Loucy (cell line): ENCODE measurements around the gene KIF2C.

Source experiments
- H2AFZ ChIP-seq: fragments of 200-600 bp; sonication (generic); 2 replicates; pipeline ENCODE4 v1.6.0; 2016; ENCODE audit warnings: antibody characterized with exemption, mild to moderate bottlenecking, low read length, moderate library complexity
- H3F3A ChIP-seq: fragments of 200-600 bp; 2 replicates; pipeline ENCODE4 v1.6.0; 2016; ENCODE audit warnings: antibody characterized with exemption, low read depth, mild to moderate bottlenecking
- H3K27me3 ChIP-seq: fragments of 200-600 bp; sonication (generic); 2 replicates; pipeline ENCODE4 v1.6.1; 2014; ENCODE audit warnings: low read length, mild to moderate bottlenecking; ENCODE audit not compliant: insufficient read depth, poor library complexity, severe bottlenecking
- H3K36me3 ChIP-seq: fragments of 200-600 bp; sonication (generic); 2 replicates; pipeline ENCODE4 v1.6.1; 2016; ENCODE audit warnings: low read length; ENCODE audit not compliant: insufficient read depth
- H3K4me1 ChIP-seq: fragments of 200-600 bp; sonication (generic); 2 replicates; pipeline ENCODE4 v1.5.1; 2014; ENCODE audit warnings: low read length, mild to moderate bottlenecking; ENCODE audit not compliant: insufficient read depth, poor library complexity, severe bottlenecking
- H3K4me2 ChIP-seq: fragments of 200-600 bp; sonication (generic); 2 replicates; pipeline ENCODE4 v1.6.0; 2014; ENCODE audit warnings: antibody characterized with exemption, low read length, low read depth, mild to moderate bottlenecking; ENCODE audit not compliant: poor library complexity, severe bottlenecking
- H3K4me3 ChIP-seq: fragments of 200-600 bp; sonication (generic); 2 replicates; pipeline ENCODE4 v1.5.1; 2014; ENCODE audit warnings: low read length, mild to moderate bottlenecking, mixed read lengths; ENCODE audit not compliant: poor library complexity, severe bottlenecking
- H3K79me2 ChIP-seq: fragments of 200-600 bp; sonication (generic); 2 replicates; pipeline ENCODE4 v1.6.1; 2014; ENCODE audit warnings: low read length; ENCODE audit not compliant: insufficient read depth
- H3K9ac ChIP-seq: fragments of 200-600 bp; sonication (generic); 2 replicates; pipeline ENCODE4 v1.6.0; 2014; ENCODE audit warnings: mild to moderate bottlenecking, low read depth, low read length, moderate library complexity; ENCODE audit not compliant: poor library complexity, severe bottlenecking
- H3K9me2 ChIP-seq: fragments of 200-600 bp; sonication (generic); replicated peaks from 2 replicates; pipeline ENCODE4 v1.6.1; 2016; ENCODE audit warnings: low read depth, low read length, mixed read lengths
- H3K9me3 ChIP-seq: fragments of 200-600 bp; sonication (generic); 2 replicates; pipeline ENCODE4 v1.6.1; 2014; ENCODE audit warnings: mild to moderate bottlenecking, antibody characterized with exemption, low read length, low read depth; ENCODE audit not compliant: insufficient read depth
- H4K20me1 ChIP-seq: fragments of 200-600 bp; sonication (generic); 2 replicates; pipeline ENCODE4 v1.6.0; 2014; ENCODE audit warnings: antibody characterized with exemption, low read length, mild to moderate bottlenecking; ENCODE audit not compliant: insufficient read depth, poor library complexity, severe bottlenecking
- CTCF ChIP-seq: fragments of 200-600 bp; sonication (generic); conservative IDR thresholded peaks from 2 replicates; pipeline ENCODE4 v1.5.1; 2014; ENCODE audit warnings: mild to moderate bottlenecking, antibody characterized with exemption, low read length
- EZH2phosphoT487 ChIP-seq: fragments of 200-600 bp; IDR thresholded peaks from 2 replicates; pipeline ENCODE4 v1.6.1; 2018; ENCODE audit warnings: antibody characterized with exemption, mild to moderate bottlenecking, moderate library complexity, borderline replicate concordance

The KIF2C gene

GRCh38 chr1:44701141-44701573 lies 38.5 kb upstream of the KIF2C start:
- H3K4me1 ChIP-seq = peaks cover 6% of the 10 kb centered on the region
- TF ChIP-seq CTCF (no peak), EZH2phosphoT487 (no peak)
- no peaks in the 10 kb centered on the region for H3K9me3 ChIP-seq
- H3K36me3 ChIP-seq = no peaks in the 10 kb centered on the region
- no peaks in the 10 kb centered on the region for H3F3A ChIP-seq
- H3K27me3 ChIP-seq = no peaks in the 10 kb centered on the region
- H3K9ac ChIP-seq = no peak overlapping the region
- H3K4me3 ChIP-seq = no peak overlapping the region
- H4K20me1 ChIP-seq = no peaks in the 10 kb centered on the region
- no peaks in the 10 kb centered on the region for H3K9me2 ChIP-seq
- H3K79me2 ChIP-seq = no peaks in the 10 kb centered on the region
- no peak overlapping the region for H3K4me2 ChIP-seq
- no peak overlapping the region for H2AFZ ChIP-seq

DNA sequence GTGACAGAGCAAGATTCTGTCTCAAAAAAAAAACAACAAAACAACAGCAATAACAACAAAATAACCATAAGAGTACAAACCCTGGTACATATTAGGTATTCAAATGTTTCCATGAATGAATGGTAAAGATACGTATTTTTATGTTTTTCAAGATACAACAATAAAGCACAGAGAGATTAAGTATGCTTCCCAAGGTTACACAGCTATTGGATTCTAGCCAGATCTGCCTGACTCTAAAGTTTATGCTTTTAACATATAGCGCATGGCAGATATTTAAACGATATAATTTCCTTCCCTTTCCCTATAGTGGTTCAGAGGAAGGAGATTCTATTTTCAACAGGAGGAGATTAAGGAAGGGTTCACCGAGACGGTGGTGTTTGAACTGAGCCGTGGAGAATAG lies 34.2 kb upstream of the KIF2C start:
- no peaks in the 10 kb centered on the region for H4K20me1 ChIP-seq
- TF ChIP-seq CTCF (no peak), EZH2phosphoT487 (no peak)
- no peaks in the 10 kb centered on the region for H3K4me1 ChIP-seq
- H3F3A ChIP-seq = no peaks in the 10 kb centered on the region
- H3K27me3 ChIP-seq = no peaks in the 10 kb centered on the region
- H3K4me3 ChIP-seq = no peak overlapping the region
- no peak overlapping the region for H2AFZ ChIP-seq
- no peaks in the 10 kb centered on the region for H3K36me3 ChIP-seq
- no peaks in the 10 kb centered on the region for H3K9me2 ChIP-seq
- no peak overlapping the region for H3K9ac ChIP-seq
- H3K4me2 ChIP-seq = no peak overlapping the region
- H3K79me2 ChIP-seq = no peaks in the 10 kb centered on the region
- H3K9me3 ChIP-seq = no peaks in the 10 kb centered on the region

DNA sequence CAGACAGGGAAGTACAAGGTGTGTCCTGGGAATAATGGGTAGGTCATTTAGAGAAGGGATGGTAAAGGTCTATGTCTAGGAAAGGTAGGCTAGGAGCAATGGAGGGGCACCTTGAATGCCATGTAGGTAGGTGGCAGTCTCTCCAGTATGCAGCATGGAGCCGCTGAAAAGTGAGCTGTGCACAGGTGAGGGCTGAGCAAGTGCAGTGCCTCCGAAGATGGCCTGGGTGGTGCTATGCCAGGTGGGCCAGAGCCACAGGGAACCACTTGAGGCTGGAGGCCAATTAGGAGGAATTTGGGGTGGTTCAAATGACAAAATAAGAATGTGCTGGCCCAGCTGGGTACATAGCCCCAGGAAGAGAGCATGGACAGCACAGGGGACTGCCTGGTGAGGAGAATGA lies 33.7 kb upstream of the KIF2C start:
- Histone ChIP-seq H3F3A (no peaks in the 10 kb centered on the region), H3K4me1 (no peaks in the 10 kb centered on the region), H3K79me2 (no peaks in the 10 kb centered on the region), H3K4me3 (no peak overlapping the region), H4K20me1 (no peaks in the 10 kb centered on the region), H3K9me3 (no peaks in the 10 kb centered on the region), H3K9ac (no peak overlapping the region), H2AFZ (no peak overlapping the region), H3K4me2 (no peak overlapping the region), H3K9me2 (no peaks in the 10 kb centered on the region), H3K27me3 (no peaks in the 10 kb centered on the region), H3K36me3 (no peaks in the 10 kb centered on the region)
- TF ChIP-seq EZH2phosphoT487 (no peak), CTCF (no peak)
